ENCODE measurements around the gene HM13. TPM values are rescaled to one million over a fixed set of nuclear protein-coding genes. Genes with fewer than 3 reads are reported as not detected.
A peak's percentile ranks its signal among the peaks of the same experiment; 100 is the strongest.

Gene HM13
- total and polyA plus RNA-seq, 2 experiments from 2014 or later = 126 to 150 TPM

DNA sequence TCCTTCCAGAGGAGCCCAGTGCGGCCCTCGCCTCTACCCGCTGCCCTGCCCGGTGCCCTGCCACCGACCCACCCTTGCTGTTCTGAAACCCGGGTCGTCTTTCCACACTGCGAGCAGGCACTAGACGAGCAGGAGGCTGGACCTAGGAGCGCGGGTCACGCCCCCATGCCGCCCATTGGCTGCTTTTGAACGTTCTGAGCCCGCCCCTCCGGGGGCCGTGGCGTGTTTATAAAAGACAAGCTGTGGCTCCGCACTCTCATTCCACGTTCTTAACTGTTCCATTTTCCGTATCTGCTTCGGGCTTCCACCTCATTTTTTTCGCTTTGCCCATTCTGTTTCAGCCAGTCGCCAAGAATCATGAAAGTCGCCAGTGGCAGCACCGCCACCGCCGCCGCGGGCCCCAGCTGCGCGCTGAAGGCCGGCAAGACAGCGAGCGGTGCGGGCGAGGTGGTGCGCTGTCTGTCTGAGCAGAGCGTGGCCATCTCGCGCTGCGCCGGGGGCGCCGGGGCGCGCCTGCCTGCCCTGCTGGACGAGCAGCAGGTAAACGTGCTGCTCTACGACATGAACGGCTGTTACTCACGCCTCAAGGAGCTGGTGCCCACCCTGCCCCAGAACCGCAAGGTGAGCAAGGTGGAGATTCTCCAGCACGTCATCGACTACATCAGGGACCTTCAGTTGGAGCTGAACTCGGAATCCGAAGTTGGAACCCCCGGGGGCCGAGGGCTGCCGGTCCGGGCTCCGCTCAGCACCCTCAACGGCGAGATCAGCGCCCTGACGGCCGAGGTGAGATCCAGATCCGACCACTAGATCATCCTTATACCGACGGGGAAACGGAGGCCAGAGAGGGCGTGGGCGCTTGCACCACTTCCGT, 91.0 kb downstream of the HM13 start, which contains the start of gene ID1:
Gene ID1 (plus strand): TSS at position 259 of the 871 bp plus-strand sequence. CDS start 99 bp downstream, at position 358.
- Histone ChIP-seq H3K36me3 (ENCODE audit: insufficient read depth) (no peaks in the 10 kb centered on the region), H2AFZ (no peak within 1 kb of the TSS), H3F3A (replicated peaks; ENCODE audit: low read depth) (peaks cover 41% of the 10 kb centered on the region), H3K79me2 (replicated peaks; ENCODE audit: insufficient read depth) (peaks cover 19% of the 10 kb centered on the region), H3K27me3 (ENCODE audit: insufficient read depth) (no peaks in the 10 kb centered on the region), H3K27ac (ENCODE audit: low read depth) (peak within 1 kb of the TSS; percentile 92), H3K4me1 (ENCODE audit: insufficient read depth) (peaks cover 52% of the 10 kb centered on the region), H4K20me1 (replicated peaks; ENCODE audit: insufficient read depth) (no peaks in the 10 kb centered on the region), H3K9me2 (ENCODE audit: insufficient read depth) (no peaks in the 10 kb centered on the region), H3K4me3 (peak within 1 kb of the TSS; percentile 61), H3K4me2 (peak within 1 kb of the TSS; percentile 76)
- H3K4me1 Mint-ChIP-seq = peaks cover 40% of the 10 kb centered on the region
- H3K36me3 Mint-ChIP-seq (ENCODE audit: low read depth) = peaks cover 13% of the 10 kb centered on the region
- H3K27me3 Mint-ChIP-seq (ENCODE audit: insufficient read depth, low read depth, poor library complexity) = peaks cover 57% of the 10 kb centered on the region
- peaks cover 5% of the 10 kb centered on the region; the same call in 1 of the 3 replicates for H3K9me3 Mint-ChIP-seq
- DNase-seq (ENCODE audit: low spot score) (peak; percentile 99), ATAC-seq (peak; percentile 59)
- peak within 1 kb of the TSS; percentile 89 for H3K27ac Mint-ChIP-seq
- peak within 1 kb of the TSS; percentile 89 for H3K4me3 Mint-ChIP-seq
- TF ChIP-seq, protein P1, sequence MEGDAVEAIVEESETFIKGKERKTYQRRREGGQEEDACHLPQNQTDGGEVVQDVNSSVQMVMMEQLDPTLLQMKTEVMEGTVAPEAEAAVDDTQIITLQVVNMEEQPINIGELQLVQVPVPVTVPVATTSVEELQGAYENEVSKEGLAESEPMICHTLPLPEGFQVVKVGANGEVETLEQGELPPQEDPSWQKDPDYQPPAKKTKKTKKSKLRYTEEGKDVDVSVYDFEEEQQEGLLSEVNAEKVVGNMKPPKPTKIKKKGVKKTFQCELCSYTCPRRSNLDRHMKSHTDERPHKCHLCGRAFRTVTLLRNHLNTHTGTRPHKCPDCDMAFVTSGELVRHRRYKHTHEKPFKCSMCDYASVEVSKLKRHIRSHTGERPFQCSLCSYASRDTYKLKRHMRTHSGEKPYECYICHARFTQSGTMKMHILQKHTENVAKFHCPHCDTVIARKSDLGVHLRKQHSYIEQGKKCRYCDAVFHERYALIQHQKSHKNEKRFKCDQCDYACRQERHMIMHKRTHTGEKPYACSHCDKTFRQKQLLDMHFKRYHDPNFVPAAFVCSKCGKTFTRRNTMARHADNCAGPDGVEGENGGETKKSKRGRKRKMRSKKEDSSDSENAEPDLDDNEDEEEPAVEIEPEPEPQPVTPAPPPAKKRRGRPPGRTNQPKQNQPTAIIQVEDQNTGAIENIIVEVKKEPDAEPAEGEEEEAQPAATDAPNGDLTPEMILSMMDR (conservative IDR thresholded peaks at IDR 0.05; ENCODE audit: low read depth in 2 of 2) = no peak
- TF ChIP-seq STAT1 (IDR thresholded peaks at IDR 0.05; ENCODE audit: unreplicated experiment) (no peak), EZH2 (IDR thresholded peaks at IDR 0.05; ENCODE audit: low read depth, unreplicated experiment) (no peak), ZNF331 (CRISPR knock-in tag; IDR thresholded peaks at IDR 0.05; ENCODE audit: low read depth) (no peak), EZH2phosphoT487 (IDR thresholded peaks at IDR 0.05; ENCODE audit: unreplicated experiment) (no peak), ZNF114 (CRISPR knock-in tag; IDR thresholded peaks at IDR 0.05) (no peak), CREB1 (CRISPR knock-in tag; IDR thresholded peaks at IDR 0.05; ENCODE audit: low read depth) (0 out of 2 replicates have a peak, but pooled peaks have one; percentile 4), NANOG (IDR thresholded peaks at IDR 0.05; ENCODE audit: borderline replicate concordance) (peak; percentile 31; the same call in 1 of the 2 replicates), POLR2AphosphoS5 (IDR thresholded peaks at IDR 0.05; ENCODE audit: low read depth) (peak; percentile 100), JUNB (IDR thresholded peaks at IDR 0.05; ENCODE audit: unreplicated experiment) (no peak)
- TF ChIP-seq, protein P2, sequence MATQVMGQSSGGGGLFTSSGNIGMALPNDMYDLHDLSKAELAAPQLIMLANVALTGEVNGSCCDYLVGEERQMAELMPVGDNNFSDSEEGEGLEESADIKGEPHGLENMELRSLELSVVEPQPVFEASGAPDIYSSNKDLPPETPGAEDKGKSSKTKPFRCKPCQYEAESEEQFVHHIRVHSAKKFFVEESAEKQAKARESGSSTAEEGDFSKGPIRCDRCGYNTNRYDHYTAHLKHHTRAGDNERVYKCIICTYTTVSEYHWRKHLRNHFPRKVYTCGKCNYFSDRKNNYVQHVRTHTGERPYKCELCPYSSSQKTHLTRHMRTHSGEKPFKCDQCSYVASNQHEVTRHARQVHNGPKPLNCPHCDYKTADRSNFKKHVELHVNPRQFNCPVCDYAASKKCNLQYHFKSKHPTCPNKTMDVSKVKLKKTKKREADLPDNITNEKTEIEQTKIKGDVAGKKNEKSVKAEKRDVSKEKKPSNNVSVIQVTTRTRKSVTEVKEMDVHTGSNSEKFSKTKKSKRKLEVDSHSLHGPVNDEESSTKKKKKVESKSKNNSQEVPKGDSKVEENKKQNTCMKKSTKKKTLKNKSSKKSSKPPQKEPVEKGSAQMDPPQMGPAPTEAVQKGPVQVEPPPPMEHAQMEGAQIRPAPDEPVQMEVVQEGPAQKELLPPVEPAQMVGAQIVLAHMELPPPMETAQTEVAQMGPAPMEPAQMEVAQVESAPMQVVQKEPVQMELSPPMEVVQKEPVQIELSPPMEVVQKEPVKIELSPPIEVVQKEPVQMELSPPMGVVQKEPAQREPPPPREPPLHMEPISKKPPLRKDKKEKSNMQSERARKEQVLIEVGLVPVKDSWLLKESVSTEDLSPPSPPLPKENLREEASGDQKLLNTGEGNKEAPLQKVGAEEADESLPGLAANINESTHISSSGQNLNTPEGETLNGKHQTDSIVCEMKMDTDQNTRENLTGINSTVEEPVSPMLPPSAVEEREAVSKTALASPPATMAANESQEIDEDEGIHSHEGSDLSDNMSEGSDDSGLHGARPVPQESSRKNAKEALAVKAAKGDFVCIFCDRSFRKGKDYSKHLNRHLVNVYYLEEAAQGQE (IDR thresholded peaks at IDR 0.05; ENCODE audit: unreplicated experiment) = no peak
- TF ChIP-seq, protein P3, sequence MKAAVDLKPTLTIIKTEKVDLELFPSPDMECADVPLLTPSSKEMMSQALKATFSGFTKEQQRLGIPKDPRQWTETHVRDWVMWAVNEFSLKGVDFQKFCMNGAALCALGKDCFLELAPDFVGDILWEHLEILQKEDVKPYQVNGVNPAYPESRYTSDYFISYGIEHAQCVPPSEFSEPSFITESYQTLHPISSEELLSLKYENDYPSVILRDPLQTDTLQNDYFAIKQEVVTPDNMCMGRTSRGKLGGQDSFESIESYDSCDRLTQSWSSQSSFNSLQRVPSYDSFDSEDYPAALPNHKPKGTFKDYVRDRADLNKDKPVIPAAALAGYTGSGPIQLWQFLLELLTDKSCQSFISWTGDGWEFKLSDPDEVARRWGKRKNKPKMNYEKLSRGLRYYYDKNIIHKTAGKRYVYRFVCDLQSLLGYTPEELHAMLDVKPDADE (IDR thresholded peaks at IDR 0.05) = peak; percentile 56
- TF ChIP-seq, protein P4, sequence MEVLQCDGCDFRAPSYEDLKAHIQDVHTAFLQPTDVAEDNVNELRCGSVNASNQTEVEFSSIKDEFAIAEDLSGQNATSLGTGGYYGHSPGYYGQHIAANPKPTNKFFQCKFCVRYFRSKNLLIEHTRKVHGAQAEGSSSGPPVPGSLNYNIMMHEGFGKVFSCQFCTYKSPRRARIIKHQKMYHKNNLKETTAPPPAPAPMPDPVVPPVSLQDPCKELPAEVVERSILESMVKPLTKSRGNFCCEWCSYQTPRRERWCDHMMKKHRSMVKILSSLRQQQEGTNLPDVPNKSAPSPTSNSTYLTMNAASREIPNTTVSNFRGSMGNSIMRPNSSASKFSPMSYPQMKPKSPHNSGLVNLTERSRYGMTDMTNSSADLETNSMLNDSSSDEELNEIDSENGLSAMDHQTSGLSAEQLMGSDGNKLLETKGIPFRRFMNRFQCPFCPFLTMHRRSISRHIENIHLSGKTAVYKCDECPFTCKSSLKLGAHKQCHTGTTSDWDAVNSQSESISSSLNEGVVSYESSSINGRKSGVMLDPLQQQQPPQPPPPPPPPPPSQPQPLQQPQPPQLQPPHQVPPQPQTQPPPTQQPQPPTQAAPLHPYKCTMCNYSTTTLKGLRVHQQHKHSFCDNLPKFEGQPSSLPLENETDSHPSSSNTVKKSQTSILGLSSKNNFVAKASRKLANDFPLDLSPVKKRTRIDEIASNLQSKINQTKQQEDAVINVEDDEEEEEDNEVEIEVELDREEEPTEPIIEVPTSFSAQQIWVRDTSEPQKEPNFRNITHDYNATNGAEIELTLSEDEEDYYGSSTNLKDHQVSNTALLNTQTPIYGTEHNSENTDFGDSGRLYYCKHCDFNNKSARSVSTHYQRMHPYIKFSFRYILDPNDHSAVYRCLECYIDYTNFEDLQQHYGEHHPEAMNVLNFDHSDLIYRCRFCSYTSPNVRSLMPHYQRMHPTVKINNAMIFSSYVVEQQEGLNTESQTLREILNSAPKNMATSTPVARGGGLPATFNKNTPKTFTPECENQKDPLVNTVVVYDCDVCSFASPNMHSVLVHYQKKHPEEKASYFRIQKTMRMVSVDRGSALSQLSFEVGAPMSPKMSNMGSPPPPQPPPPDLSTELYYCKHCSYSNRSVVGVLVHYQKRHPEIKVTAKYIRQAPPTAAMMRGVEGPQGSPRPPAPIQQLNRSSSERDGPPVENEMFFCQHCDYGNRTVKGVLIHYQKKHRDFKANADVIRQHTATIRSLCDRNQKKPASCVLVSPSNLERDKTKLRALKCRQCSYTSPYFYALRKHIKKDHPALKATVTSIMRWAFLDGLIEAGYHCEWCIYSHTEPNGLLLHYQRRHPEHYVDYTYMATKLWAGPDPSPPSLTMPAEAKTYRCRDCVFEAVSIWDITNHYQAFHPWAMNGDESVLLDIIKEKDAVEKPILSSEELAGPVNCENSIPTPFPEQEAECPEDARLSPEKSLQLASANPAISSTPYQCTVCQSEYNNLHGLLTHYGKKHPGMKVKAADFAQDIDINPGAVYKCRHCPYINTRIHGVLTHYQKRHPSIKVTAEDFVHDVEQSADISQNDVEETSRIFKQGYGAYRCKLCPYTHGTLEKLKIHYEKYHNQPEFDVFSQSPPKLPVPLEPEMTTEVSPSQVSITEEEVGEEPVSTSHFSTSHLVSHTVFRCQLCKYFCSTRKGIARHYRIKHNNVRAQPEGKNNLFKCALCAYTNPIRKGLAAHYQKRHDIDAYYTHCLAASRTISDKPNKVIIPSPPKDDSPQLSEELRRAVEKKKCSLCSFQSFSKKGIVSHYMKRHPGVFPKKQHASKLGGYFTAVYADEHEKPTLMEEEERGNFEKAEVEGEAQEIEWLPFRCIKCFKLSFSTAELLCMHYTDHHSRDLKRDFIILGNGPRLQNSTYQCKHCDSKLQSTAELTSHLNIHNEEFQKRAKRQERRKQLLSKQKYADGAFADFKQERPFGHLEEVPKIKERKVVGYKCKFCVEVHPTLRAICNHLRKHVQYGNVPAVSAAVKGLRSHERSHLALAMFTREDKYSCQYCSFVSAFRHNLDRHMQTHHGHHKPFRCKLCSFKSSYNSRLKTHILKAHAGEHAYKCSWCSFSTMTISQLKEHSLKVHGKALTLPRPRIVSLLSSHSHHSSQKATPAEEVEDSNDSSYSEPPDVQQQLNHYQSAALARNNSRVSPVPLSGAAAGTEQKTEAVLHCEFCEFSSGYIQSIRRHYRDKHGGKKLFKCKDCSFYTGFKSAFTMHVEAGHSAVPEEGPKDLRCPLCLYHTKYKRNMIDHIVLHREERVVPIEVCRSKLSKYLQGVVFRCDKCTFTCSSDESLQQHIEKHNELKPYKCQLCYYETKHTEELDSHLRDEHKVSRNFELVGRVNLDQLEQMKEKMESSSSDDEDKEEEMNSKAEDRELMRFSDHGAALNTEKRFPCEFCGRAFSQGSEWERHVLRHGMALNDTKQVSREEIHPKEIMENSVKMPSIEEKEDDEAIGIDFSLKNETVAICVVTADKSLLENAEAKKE (CRISPR knock-in tag; IDR thresholded peaks at IDR 0.05) = no peak

Measured in GM23338 (cell line).